ENCODE data around the gene MYBPC1.

DNA sequence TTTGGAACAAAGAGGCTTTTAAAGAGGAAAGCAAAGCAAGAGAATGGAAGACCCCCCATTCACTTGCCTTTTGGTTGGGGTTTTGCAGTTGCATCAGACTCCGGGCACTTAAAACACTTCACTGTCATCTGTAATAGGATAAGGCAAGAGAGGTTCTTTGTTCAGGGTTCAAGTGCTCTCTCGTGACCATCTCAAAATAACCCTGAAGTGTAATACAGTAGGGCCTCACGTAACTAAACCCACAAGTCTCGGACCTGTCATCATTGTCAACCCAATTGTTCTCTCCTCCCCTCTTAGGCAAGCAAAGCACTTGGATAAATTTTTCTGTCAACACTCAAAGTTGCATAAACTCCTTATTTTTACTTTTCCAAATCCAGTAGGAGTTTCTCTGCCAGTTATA lies 26.9 kb upstream of the MYBPC1 start:
- TF ChIP-seq KLF10 (CRISPR knock-in tag; IDR thresholded peaks at IDR 0.05) (no peak), GATA2 (CRISPR knock-in tag; IDR thresholded peaks at IDR 0.05) (no peak), EZH2 (IDR thresholded peaks at IDR 0.05; ENCODE audit: borderline replicate concordance, low read depth, low read length) (no peak), POLR2AphosphoS2 (IDR thresholded peaks at IDR 0.05; ENCODE audit: low read length) (no peak), RFX5 (IDR thresholded peaks at IDR 0.05; ENCODE audit: low read depth, low read length) (no peak), ZNF324 (CRISPR knock-in tag; IDR thresholded peaks at IDR 0.05) (no peak)
- TF ChIP-seq, protein P1, sequence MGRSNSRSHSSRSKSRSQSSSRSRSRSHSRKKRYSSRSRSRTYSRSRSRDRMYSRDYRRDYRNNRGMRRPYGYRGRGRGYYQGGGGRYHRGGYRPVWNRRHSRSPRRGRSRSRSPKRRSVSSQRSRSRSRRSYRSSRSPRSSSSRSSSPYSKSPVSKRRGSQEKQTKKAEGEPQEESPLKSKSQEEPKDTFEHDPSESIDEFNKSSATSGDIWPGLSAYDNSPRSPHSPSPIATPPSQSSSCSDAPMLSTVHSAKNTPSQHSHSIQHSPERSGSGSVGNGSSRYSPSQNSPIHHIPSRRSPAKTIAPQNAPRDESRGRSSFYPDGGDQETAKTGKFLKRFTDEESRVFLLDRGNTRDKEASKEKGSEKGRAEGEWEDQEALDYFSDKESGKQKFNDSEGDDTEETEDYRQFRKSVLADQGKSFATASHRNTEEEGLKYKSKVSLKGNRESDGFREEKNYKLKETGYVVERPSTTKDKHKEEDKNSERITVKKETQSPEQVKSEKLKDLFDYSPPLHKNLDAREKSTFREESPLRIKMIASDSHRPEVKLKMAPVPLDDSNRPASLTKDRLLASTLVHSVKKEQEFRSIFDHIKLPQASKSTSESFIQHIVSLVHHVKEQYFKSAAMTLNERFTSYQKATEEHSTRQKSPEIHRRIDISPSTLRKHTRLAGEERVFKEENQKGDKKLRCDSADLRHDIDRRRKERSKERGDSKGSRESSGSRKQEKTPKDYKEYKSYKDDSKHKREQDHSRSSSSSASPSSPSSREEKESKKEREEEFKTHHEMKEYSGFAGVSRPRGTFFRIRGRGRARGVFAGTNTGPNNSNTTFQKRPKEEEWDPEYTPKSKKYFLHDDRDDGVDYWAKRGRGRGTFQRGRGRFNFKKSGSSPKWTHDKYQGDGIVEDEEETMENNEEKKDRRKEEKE (IDR thresholded peaks at IDR 0.05; ENCODE audit: borderline replicate concordance in 1 of 2, control insufficient read depth in 1 of 2, low read depth in 2 of 2, low read length in 1 of 2): no peak
- TF ChIP-seq, protein P2, sequence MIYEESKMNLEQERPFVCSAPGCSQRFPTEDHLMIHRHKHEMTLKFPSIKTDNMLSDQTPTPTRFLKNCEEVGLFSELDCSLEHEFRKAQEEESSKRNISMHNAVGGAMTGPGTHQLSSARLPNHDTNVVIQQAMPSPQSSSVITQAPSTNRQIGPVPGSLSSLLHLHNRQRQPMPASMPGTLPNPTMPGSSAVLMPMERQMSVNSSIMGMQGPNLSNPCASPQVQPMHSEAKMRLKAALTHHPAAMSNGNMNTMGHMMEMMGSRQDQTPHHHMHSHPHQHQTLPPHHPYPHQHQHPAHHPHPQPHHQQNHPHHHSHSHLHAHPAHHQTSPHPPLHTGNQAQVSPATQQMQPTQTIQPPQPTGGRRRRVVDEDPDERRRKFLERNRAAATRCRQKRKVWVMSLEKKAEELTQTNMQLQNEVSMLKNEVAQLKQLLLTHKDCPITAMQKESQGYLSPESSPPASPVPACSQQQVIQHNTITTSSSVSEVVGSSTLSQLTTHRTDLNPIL (CRISPR knock-in tag; IDR thresholded peaks at IDR 0.05): no peak
- TF ChIP-seq, protein P3, sequence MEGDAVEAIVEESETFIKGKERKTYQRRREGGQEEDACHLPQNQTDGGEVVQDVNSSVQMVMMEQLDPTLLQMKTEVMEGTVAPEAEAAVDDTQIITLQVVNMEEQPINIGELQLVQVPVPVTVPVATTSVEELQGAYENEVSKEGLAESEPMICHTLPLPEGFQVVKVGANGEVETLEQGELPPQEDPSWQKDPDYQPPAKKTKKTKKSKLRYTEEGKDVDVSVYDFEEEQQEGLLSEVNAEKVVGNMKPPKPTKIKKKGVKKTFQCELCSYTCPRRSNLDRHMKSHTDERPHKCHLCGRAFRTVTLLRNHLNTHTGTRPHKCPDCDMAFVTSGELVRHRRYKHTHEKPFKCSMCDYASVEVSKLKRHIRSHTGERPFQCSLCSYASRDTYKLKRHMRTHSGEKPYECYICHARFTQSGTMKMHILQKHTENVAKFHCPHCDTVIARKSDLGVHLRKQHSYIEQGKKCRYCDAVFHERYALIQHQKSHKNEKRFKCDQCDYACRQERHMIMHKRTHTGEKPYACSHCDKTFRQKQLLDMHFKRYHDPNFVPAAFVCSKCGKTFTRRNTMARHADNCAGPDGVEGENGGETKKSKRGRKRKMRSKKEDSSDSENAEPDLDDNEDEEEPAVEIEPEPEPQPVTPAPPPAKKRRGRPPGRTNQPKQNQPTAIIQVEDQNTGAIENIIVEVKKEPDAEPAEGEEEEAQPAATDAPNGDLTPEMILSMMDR (IDR thresholded peaks at IDR 0.05 in 2 of 3, conservative IDR thresholded peaks at IDR 0.05 in 1 of 3; ENCODE audit: insufficient read depth in 2 of 3, low read depth in 1 of 3, low read length in 3 of 3): no peak
- TF ChIP-seq, protein P4, sequence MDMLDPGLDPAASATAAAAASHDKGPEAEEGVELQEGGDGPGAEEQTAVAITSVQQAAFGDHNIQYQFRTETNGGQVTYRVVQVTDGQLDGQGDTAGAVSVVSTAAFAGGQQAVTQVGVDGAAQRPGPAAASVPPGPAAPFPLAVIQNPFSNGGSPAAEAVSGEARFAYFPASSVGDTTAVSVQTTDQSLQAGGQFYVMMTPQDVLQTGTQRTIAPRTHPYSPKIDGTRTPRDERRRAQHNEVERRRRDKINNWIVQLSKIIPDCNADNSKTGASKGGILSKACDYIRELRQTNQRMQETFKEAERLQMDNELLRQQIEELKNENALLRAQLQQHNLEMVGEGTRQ (CRISPR knock-in tag; IDR thresholded peaks at IDR 0.05): no peak

All from K562 (cell line).